HG03565 (cell line): Measurements from ENCODE around the gene PRPF4.
"Not testable (repeated sequence)": the region's sequence is repeated elsewhere in the genome, so short reads cannot be mapped to it uniquely, and the experiment has no call there.

ENCODE experiments used
- ATAC-seq: cut with Tn5 transposase; IDR thresholded peaks from one replicate; pipeline ENCODE4 v1.9.1; 2021; ENCODE audit warnings: mild to moderate bottlenecking, moderate library complexity; ENCODE audit not compliant: unreplicated experiment

Gene PRPF4

GRCh38 chr9:113267911-113268566 is 7.4 kb upstream of the PRPF4 start:
- ATAC-seq, result no peak

- no peak for ATAC-seq
Observed at GRCh38 chr9:113269355-113269754, 6.1 kb upstream of the PRPF4 start.

- ATAC-seq, result no peak
Observed at GRCh38 chr9:113269871-113270270, 5.6 kb upstream of the PRPF4 start.

GRCh38 chr9:113274474-113275156 is 843 bp upstream of the PRPF4 start:
- ATAC-seq, result no peak

DNA sequence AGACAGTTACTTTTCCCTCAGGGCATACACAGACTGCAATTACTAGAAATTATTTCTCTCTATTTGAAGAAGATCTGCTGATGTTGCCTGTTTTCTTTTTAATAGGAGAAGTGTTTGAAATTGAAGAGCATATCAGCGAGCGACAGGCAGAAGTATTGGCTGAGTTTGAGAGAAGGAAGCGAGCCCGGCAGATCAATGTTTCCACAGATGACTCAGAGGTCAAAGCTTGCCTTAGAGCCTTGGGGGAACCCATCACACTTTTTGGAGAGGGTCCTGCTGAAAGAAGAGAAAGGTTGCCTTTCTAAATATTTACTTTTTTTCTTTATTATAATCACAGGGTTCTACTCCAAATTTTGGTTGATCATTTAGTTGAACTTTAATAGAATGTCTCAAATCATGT is 3.4 kb downstream of the PRPF4 start:
- ATAC-seq, result no peak

DNA sequence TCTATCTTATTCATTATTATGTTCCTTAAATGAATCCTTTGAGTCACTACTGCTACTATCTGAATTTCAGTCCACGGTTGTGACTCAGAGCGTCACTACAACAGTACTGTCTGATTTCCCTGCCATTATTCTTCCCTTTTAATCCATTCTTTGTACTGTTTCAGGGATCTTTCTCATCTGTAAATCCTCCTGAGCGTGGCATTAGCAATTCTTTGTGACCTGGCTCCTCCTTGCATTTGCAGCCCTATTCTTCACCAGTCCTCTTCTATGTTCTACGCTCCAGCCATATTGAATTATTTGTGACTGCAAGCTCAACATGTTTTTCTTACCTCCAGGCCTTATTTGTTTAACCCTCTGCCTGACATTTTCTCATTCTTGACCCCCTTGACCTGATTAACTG is 5.9 kb downstream of the PRPF4 start:
- ATAC-seq, result no peak

DNA sequence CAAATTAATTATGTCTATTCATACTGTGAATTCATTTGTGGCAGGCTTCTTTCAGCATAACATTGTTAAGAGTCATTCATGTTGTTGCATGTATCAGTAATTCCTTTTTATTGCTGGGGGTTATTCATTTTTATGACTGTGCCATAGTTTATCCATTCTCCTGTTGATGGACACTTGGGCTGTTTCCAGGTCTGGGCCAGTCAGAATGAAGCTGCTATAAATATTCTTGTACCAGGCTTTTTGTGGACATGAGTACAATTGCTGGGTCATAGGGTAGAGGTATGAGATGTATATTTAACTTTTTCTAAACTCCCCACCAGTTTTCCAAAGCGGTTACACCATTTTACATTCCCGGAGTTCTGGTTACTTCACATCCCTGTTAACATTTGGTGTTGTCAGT is 13.6 kb downstream of the PRPF4 start:
- no peak for ATAC-seq

DNA sequence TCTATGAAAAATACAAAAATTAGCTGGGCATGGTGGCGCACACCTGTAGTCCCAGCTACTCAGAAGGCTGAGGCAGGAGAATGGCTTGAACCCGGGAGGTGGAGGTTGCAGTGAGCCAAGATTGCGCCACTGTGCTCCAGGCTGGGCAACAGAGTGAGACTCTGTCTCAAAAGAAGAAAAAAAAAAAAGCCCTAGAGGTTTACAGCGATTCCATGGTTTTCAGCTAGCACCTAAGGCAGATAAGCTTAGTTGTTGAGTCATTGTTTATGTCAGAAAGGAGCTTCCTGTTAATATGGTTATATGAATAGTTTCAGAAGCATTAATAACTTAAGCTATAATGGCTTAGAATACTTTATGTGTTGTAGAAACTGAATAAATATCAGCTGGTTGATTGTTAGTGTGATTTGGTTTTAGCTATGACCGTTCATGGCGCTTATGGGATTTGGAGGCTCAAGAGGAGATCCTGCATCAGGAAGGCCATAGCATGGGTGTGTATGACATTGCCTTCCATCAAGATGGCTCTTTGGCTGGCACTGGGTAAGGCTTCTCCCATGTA is 14.7 kb downstream of the PRPF4 start:
- no peak for ATAC-seq

DNA sequence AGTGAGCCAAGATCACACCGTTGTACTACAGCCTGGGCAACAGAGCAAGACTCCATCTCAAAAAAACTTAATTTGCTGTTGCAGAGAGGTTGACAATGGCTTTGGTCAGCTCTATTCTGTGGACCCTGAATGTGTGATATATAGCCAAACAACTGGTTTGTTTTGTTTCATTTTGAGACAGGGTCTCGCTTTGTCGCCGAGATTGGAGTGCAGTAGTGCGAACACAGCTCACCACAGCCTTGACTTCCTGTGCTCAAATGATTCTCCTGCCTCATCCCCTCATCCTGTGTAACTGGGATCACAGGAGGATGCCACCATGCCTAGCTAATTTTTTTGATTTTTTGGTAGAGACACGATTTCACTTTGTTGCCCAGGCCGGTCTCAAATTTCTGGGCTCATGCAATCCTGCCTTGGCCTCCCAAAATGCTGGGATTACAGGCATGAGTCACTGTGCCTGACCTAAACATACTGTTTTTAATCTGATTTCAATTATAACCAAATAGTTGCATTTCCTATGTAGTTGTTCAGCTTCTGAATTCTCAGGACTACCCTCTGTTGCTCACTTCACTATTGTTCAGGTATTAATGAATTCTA is 17.9 kb downstream of the PRPF4 start:
- ATAC-seq, result no peak

DNA sequence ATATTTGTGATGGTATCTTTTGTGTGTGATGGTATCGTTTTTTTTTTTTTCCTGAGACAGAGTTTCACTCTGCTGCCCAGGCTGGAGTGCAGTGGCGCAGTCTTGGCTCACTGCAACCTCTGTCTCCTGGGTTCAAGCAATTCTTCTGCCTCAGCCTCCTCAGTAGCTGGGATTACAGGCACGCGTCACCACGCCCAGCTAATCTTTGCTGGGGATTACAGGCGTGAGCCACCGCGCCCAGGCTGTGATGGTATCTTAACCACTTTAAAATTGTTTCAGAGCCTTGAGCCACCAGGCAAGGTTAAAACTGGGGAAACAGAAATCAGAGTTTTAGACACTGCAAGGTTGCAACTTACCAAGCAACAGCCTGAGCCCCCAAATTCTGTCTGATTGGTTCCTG is 20.8 kb downstream of the PRPF4 start:
- not testable (repeated sequence) for ATAC-seq

DNA sequence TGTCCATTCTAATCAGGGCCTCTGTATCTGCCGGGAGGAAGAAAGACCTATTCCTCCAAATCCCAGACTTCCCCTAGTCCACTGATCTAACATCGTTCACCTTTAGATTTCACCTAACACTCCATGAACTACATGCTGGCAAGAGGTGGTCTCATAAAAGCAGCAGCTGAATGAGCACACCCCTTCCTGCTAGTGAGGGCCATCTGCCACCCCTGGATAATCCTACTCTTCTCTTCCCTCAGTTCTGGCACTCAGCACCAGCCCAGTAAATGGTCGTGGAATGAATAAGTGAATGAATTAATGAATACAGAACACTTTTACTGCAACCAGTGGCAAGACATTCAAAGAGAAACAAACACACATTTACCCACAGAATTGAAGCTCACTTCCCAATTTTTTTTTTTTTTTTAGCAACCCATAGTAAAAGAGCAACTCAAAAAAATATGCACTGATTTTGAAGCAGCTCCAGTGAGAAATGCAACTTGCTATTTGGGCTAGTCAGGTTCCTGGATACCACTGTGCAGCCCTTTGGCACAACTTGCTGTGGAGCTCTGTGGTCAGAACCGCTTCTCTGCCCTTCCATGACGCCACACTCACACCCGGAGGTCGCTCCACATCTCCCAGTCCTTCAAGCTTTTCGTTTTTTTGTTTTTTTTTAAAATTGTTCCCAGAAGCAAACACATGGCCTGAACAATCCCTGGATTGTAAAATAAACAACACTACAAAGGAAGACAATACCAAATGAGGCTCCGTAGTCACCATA is 21.5 kb downstream of the PRPF4 start:
- no peak for ATAC-seq

- ATAC-seq, result no peak
Observed at GRCh38 chr9:113298311-113298710, 22.9 kb downstream of the PRPF4 start.

- ATAC-seq, result no peak
Observed at GRCh38 chr9:113298924-113299770, 23.7 kb downstream of the PRPF4 start.

DNA sequence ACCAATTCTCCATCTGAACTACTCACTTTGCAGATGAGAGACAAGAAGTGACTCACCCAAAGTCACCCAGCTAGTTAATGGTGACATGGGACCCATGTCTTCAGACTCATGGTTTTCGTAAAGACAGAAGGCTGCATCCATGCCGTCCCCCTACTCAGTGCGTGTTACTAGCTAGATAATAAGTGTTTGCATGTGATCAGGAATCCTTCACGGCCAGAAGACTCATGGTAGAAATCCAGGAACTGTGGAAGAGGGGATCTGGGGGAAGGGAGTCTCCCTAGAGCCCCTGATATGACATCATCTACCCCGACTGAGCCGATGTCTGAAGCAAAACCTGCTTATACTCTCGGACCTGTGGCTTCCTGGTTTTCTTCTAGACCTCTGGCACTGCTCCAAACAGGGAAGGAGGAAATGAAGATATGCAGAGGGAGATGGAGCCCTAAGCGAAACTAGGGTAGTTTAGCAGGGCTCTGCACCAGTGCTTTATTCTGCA is 24.4 kb downstream of the PRPF4 start:
- ATAC-seq, result no peak

DNA sequence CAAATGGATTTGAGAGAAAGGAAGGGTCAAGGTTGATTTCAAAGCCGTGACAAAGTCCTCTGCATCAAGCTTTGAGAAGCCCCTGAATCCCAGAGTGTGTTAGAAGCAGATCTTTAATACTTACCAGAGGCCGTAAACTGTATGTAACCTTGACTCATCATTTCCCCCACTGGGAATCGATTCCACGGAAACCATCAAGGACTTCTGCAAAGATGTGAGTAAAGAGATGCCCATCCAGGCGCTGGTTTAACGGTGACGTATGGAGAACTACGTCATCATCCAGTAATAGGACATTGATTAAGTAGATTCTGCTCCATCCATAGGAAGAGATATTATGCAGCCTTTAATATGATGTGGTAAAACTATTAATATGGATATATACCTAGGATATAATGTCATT is 26.1 kb downstream of the PRPF4 start:
- no peak for ATAC-seq

- no peak for ATAC-seq
Observed at GRCh38 chr9:113302792-113303418, 27.4 kb downstream of the PRPF4 start, which contains the start of gene RNF183. TSS of gene RNF183 (minus strand) at chr9:113303376. CDS start at chr9:113298184, 5,192 bp downstream.

DNA sequence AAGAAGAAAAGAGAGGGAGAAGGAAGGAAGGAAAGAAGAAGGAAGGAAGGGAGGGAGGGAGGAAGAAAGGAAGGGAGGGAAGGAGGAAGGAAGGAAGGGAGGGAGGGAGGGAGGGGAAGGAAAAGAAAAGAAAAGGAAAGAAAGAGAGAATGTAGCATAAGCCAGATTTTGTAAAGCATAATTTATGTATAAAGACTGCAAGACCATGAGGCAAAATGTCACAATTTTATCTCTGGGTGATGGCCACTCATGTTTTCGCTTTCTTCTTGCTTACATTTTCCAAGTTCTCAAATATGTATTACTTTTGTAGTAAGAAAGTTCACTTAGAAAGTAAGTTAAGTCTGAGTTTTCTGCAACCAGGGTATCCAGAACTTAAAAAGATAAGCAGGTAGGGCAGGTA is 31.1 kb downstream of the PRPF4 start:
- no peak for ATAC-seq

GRCh38 chr9:113307396-113307975 is 32.0 kb downstream of the PRPF4 start:
- ATAC-seq, result no peak

DNA sequence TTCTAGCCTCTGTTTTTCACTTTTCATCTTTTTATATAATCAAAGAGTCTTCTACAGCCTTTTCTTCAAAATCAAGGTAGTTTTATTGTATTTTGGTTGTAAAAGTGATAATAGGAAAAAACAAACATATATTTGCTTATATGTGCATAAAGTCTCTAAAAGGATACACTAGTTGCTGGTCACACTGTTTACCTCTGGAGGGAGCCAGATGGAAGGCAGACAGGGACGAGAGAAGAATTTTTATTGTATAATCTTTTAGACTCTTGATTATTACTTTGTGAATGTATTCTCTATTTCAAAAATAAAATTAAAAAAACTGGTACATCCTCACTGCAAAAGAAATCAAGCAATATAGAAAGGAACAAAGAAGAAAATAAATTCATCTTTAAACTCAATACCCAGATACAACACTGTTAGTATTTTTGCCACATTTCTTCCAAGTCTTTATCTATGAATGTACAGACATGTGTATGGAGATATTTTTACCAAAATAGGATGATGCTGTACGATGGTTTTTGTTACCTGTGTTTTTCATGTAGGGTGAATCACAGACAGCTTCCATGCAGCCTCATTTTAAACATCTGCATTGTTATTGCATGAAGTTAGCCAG is 33.9 kb downstream of the PRPF4 start:
- no peak for ATAC-seq
